H54 (cell line): ENCODE data around the gene GNAQ.
"Not testable (repeated sequence)": the region's sequence is repeated elsewhere in the genome, so short reads cannot be mapped to it uniquely, and the experiment has no call there.

Experiments used
- DNase-seq: peaks from one replicate; pipeline ENCODE4 v3.0.0; 2011; ENCODE audit warnings: low spot score, mixed read lengths; ENCODE audit not compliant: insufficient read length
- FAIRE-seq: peaks from 3 replicates; lab custom pipeline; 2011; peaks lifted over from hg19 to GRCh38; lab: Jason Lieb, UNC
- POLR2A ChIP-seq: IDR thresholded peaks from 2 replicates; pipeline ENCODE4 v1.6.1; 2011; ENCODE audit warnings: low read depth, mild to moderate bottlenecking, low read length

GNAQ gene

GRCh38 chr9:77898864-77899263, 132.7 kb downstream of the GNAQ start:
- FAIRE-seq (no peak), DNase-seq (no peak)
- TF ChIP-seq POLR2A: no peak

GRCh38 chr9:77896938-77897667, 134.5 kb downstream of the GNAQ start:
- no peak for FAIRE-seq
- TF ChIP-seq POLR2A: no peak
- DNase-seq: no peak

- TF ChIP-seq POLR2A: no peak
- FAIRE-seq (no peak), DNase-seq (no peak)
Observed at GRCh38 chr9:77896269-77896937, 135.2 kb downstream of the GNAQ start.

- no peak for DNase-seq
- no peak for TF ChIP-seq POLR2A
- peak; percentile 52 for FAIRE-seq
Observed at GRCh38 chr9:77893706-77894105, 137.9 kb downstream of the GNAQ start.

DNA sequence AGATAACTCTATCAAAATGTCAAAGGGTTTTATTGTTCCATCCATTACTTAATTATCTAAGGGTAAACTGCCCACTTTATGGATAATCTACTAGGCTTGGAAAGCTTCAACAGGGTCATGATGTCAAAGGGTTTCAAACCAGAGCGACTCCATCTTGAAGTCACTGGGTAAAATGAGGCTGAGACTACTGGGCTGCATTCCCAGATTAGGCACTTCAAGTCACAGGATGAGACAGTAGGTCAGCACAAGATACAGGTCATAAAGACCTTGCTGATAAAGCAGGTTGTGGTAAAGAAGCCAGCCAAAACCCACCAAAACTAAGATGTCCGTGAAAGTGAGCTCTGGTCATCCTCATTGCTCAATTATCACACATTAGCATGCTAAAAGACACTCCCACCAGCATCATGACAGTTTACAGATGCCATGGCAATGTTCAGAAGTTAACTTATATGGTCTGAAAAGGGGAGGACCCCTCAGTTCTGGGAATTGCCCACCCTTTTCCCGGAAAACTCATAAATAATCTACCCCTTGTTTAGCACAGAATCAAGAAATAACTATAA, 138.6 kb downstream of the GNAQ start:
- FAIRE-seq (peak; percentile 65), DNase-seq (no peak)
- no peak for TF ChIP-seq POLR2A

DNA sequence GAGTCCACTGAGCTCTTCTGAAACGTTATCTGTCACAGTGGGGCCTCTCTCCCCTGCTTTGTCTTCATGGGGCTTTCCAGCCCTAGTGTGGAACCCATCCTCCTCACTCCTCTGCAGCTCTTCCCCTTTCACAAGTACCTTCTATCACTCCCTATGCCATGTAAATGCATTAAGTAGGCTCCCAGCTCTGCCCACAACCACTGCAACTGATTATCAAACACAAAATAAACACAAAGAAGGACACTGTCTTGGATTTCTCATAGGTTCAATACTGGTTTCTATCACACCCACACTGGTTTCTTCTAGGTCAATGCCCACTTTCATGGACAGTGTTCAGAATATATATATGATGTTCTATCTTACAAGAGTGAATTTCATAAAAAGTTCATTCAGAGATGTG, 139.4 kb downstream of the GNAQ start:
- TF ChIP-seq POLR2A: no peak
- no peak for DNase-seq
- FAIRE-seq: peak; percentile 77

GRCh38 chr9:77891128-77891800, 140.3 kb downstream of the GNAQ start:
- peak; percentile 30 for FAIRE-seq
- TF ChIP-seq POLR2A: no peak
- no peak for DNase-seq

GRCh38 chr9:77887662-77888061, 143.9 kb downstream of the GNAQ start:
- TF ChIP-seq POLR2A: no peak
- no peak for FAIRE-seq
- no peak for DNase-seq

- DNase-seq (no peak), FAIRE-seq (no peak)
- no peak for TF ChIP-seq POLR2A
Observed at GRCh38 chr9:77885104-77885672, 146.4 kb downstream of the GNAQ start.

- DNase-seq (peak; percentile 55), FAIRE-seq (peak; percentile 98)
- TF ChIP-seq POLR2A: no peak
Observed at GRCh38 chr9:77883846-77884771, 147.5 kb downstream of the GNAQ start.

GRCh38 chr9:77883133-77883532, 148.5 kb downstream of the GNAQ start:
- no peak for FAIRE-seq
- no peak for TF ChIP-seq POLR2A
- DNase-seq: no peak

- DNase-seq (no peak), FAIRE-seq (peak; percentile 30)
- TF ChIP-seq POLR2A: no peak
Observed at GRCh38 chr9:77882294-77882693, 149.3 kb downstream of the GNAQ start.

DNA sequence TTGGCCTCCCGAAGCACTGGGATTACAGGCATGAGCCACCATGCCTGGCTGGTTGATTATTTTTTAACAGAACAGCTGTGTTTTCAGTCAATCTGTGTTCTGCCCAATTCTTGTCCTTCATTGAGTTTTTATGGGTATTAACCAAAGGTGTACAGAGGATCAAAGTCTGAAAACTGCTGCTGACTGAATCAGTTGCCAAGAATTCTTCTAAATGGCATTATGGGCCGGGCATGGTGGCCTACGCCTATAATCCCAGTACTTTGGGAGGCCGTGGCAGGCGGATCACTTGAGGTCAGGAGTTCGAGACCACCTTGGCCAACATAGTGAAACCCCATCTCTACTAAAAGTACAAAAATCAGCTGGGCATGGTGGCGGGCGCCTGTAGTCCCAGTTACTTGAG, 150.0 kb downstream of the GNAQ start:
- not testable (repeated sequence) for DNase-seq, FAIRE-seq
